Lung (tissue), 12 donors: Measurements from ENCODE around the gene TUB. TPM values are rescaled to one million over a fixed set of nuclear protein-coding genes. Genes with fewer than 3 reads are reported as not detected.

Experiments
- ATAC-seq: fragments of 200-7000 bp; cut with Tn5 transposase; one replicate; pipeline ENCODE4 v1.9.1; 2020; ENCODE audit warnings: moderate number of reproducible peaks; ENCODE audit not compliant: insufficient read depth, low FRiP score
- DNase-seq, 3 donors: peaks; one replicate each; pipeline ENCODE4 v3.0.0-alpha.2; 2013 to 2017
- H3K27ac ChIP-seq, 2 donors: one replicate each; pipeline ENCODE4 v1.5.1; 2013; ENCODE audit warnings: mild to moderate bottlenecking in 2 of 2, moderate library complexity in 2 of 2, control low read depth in 1 of 2, inconsistent platforms in 1 of 2, low read depth in 1 of 2, low read length in 1 of 2
- H3K27me3 ChIP-seq, 3 donors: one replicate each; pipeline ENCODE4 v1.5.1; 2013; ENCODE audit warnings: low read length in 2 of 3; ENCODE audit not compliant: control insufficient read depth in 3 of 3, insufficient read depth in 3 of 3
- H3K36me3 ChIP-seq, 4 donors: one replicate each; pipeline ENCODE4 v1.5.1; 2013; ENCODE audit warnings: low read length in 4 of 4, mild to moderate bottlenecking in 1 of 4, moderate library complexity in 1 of 4; ENCODE audit not compliant: control insufficient read depth in 4 of 4, insufficient read depth in 4 of 4
- H3K4me1 ChIP-seq, 5 donors: one replicate each; pipeline ENCODE4 v1.5.1; 2013; ENCODE audit warnings: low read length in 5 of 5, mild to moderate bottlenecking in 2 of 5, moderate library complexity in 1 of 5; ENCODE audit not compliant: control insufficient read depth in 5 of 5, insufficient read depth in 5 of 5
- H3K4me3 ChIP-seq: one replicate; pipeline ENCODE4 v1.5.1; 2013; ENCODE audit warnings: mild to moderate bottlenecking, control low read depth, moderate library complexity
- H3K9ac ChIP-seq, 2 donors: one replicate each; pipeline ENCODE4 v1.5.1; 2013; ENCODE audit warnings: low read length in 2 of 2, control low read depth in 1 of 2; ENCODE audit not compliant: insufficient read depth in 1 of 2
- H3K9me3 ChIP-seq, 4 donors: one replicate each; pipeline ENCODE4 v1.5.1; 2013; ENCODE audit warnings: low read length in 3 of 4, mild to moderate bottlenecking in 1 of 4, moderate library complexity in 1 of 4; ENCODE audit not compliant: control insufficient read depth in 4 of 4, insufficient read depth in 3 of 4
- WGBS, 2 donors: extraction: QIAGEN DNeasy Blood & Tissue Kit; methylation state at CpG; one replicate each; pipeline ENCODE4 v1.1.7; 2013; 5-methylcytosine and 5-hydroxymethylcytosine counted together
- polyA plus RNA-seq, 2 donors: library from polyadenylated mRNA; stranded (reverse); fragments of 200-250 nt; gene quantifications; one replicate each; pipeline ENCODE4 v1.2.1, GENCODE V29; 2013
- total RNA-seq, 2 donors: library from RNA; depleted of rRNA in 1 of 2; stranded (reverse); fragments of >200 nt in 1 of 2; gene quantifications; one replicate each; pipeline ENCODE4 v1.2.1, GENCODE V29; 2014 to 2021
- TF ChIP-seq, protein P1 (sequence below): IDR thresholded peaks from 2 replicates; pipeline ENCODE4 v1.5.1; 2012; ENCODE audit warnings: mild to moderate bottlenecking; ENCODE audit errors: control extremely low read depth, extremely low read depth
- donor health status: control.
- donor health status: control.
- donor health status: Bipolar disorder and iron deficiency.
- donor health status: healthy.
- donor health status: DM: yes; HTN: yes; CAD: no.

Gene TUB
- total and polyA plus RNA-seq, 4 donors = 0.96 to 23.5 (median 5.1) TPM

DNA sequence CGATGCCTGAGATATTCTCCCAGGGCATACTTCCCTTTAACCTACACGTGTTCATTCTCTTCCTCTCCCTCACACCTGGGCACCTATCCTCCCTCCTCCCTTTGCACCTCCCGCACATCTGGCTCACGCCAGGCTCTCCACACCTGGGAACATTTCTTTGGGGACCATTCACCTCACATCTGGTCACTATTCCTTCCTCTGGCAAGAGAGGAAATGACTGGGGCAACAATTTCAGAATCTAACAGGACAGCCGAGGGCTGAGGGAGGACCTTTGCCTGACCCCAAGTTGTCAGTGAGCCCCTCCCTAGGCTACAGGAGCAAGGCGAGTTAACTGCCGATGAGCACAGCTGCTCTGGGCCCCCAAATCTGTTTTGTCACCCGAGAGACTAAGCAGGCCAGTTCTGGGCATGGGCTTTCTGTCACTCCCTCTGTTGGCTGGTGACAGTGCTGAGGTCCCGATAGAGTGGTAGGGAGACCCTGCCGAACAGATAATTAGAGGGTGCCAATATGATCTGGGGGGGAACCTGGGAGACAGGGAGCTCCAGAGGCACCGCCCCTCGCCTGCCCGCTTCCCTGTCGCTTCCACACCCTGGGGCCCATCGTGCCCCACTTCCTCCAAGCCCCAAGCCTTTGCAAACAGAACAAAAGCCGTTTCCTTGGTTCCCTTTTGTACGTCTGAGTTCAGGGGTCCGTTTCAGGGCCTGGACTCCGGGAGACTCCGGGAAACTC is 48.3 kb upstream of the TUB start:
- ATAC-seq = no peak
- Histone ChIP-seq H3K36me3 (no peaks in the 10 kb centered on the region), H3K4me3 (no peak overlapping the region), H3K9me3 (no peaks in the 10 kb centered on the region), H3K27ac (no peak overlapping the region), H3K4me1 (peaks cover 0 to 11% (median 2%) of the 10 kb centered on the region in 5 donors), H3K9ac (no peak overlapping the region), H3K27me3 (peaks cover 2 to 7% (median 5%) of the 10 kb centered on the region in 3 donors)
- TF ChIP-seq, protein P1, sequence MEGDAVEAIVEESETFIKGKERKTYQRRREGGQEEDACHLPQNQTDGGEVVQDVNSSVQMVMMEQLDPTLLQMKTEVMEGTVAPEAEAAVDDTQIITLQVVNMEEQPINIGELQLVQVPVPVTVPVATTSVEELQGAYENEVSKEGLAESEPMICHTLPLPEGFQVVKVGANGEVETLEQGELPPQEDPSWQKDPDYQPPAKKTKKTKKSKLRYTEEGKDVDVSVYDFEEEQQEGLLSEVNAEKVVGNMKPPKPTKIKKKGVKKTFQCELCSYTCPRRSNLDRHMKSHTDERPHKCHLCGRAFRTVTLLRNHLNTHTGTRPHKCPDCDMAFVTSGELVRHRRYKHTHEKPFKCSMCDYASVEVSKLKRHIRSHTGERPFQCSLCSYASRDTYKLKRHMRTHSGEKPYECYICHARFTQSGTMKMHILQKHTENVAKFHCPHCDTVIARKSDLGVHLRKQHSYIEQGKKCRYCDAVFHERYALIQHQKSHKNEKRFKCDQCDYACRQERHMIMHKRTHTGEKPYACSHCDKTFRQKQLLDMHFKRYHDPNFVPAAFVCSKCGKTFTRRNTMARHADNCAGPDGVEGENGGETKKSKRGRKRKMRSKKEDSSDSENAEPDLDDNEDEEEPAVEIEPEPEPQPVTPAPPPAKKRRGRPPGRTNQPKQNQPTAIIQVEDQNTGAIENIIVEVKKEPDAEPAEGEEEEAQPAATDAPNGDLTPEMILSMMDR = no peak
- whole genome bisulfite sequencing, 2 donors = 30 to 37% methylated on average over 20 of the region's 20 CpGs
- no peak for DNase-seq

DNA sequence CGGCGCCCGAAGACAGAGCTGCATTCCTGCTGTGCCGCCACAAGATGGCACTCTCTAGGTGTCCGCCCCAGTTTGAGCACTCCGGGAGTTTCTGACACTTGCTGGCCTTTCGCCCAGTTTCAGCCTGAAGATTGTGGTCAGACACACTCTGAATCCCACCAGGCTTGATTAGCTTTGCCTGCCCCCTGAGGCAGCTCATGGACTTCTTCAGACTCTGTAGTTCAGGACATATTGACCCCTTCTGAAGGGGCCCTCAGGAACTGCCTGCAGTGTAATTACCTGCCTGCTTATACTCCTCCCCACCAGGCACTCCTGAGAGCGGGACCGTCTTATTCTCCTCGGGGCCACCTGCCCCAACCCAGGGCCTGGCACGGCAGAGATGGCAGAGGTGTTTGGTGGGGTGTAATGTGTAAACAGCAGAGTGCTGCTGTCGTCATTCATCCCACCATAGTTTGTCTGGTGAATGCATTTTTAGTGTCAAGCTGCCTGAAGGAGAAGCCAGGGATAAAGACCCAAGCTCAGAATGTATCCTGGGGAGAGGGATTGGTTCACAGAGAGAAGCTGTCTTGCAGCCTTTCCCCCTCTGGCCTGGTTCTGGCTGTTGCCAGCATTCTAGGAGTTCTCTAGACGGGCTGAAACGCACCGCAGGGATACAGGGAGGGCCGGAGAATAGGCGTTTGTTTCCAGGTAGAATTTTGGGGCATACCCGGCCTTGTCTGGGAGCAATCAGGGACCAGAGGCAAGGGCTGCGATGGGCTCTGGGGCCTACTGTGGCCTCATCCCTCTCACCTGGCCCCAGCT is 47.5 kb upstream of the TUB start:
- Histone ChIP-seq H3K4me3 (no peak overlapping the region), H3K27ac (no peak overlapping the region), H3K36me3 (no peaks in the 10 kb centered on the region), H3K4me1 (peaks cover 0 to 11% (median 2%) of the 10 kb centered on the region in 5 donors), H3K27me3 (peaks cover 0 to 5% (median 1%) of the 10 kb centered on the region in 3 donors), H3K9ac (no peak overlapping the region), H3K9me3 (no peaks in the 10 kb centered on the region)
- DNase-seq (peak; percentile 95 to 97 (median 95)), ATAC-seq (peak; percentile 78)
- TF ChIP-seq, protein P1 = peak; percentile 72
- WGBS, 2 donors = 48 to 50% methylated on average over 19 of the region's 19 CpGs

GRCh38 chr11:8034106-8034585 is 46.9 kb upstream of the TUB start:
- ATAC-seq = no peak
- Histone ChIP-seq H3K27me3 (peaks cover 0 to 5% (median 0%) of the 10 kb centered on the region in 3 donors), H3K9ac (no peak overlapping the region), H3K36me3 (no peaks in the 10 kb centered on the region), H3K9me3 (no peaks in the 10 kb centered on the region), H3K27ac (no peak overlapping the region), H3K4me3 (no peak overlapping the region), H3K4me1 (peaks cover 0 to 11% (median 2%) of the 10 kb centered on the region in 5 donors)
- TF ChIP-seq, protein P1 = no peak
- 87 to 93% methylated on average over 3 of the region's 3 CpGs for WGBS, 2 donors
- DNase-seq = no peak
